Dedifferentiated amniotic fluid mesenchymal stem cell (primary cell): Measurements from ENCODE around the gene IQCH.
A peak's percentile ranks its signal among the peaks of the same experiment; 100 is the strongest.

Source experiments
- DNase-seq: peaks from one replicate; pipeline ENCODE4 v3.0.0-alpha.2; 2016; ENCODE audit errors: extremely low spot score

Gene IQCH

DNA sequence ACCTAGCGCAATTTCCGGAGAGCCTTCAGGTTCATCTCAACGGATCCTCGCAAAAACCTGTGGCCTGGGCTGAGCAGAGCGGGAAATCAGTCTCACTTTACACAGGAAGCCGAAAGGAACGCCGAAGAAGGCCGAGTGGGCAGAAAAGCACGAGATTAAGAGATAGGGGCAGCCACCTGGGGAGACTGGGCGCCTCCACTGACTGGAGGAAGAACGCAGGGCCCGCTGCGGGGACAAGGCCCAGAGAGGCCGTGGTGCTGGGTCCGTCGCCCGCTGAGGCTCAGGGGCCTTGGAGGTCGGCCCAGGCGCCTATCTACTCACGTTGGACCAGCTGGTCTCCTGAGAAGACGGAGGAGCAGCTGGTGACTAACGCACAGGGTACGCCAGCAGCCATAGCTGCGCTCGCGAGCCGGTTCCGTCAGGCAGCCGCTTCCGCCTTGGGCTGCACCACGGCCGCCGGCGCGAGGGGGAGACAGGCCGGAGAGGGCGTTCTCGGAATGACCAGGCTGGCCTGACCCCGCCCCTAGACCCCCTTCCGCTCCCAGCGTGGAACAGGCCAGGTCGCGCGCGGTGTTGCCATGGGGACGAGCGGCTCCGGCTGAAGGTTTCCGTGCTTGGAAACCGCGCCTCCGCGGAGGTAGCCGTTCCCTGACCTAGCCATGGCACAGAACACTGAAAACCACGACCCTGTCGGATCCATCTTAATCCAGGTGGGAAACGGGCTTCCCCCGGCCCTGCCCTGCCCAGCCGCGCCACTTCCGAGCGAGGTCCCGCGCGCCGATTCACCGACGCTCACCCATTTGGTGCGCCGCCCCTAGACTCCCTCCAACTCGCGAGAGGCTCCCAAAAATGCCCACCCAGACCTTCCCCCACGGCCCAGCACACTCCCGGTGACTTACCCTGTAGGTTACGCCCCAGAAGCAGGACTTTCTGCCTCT, at the start of gene IQCH, which contains the start of gene AAGAB:
Gene IQCH (plus strand): TSS at position 549 of the 938 bp plus-strand sequence. CDS start 111 bp downstream, at position 660.
Gene AAGAB (minus strand): TSS at position 424 of the 938 bp plus-strand sequence. CDS start 30 bp downstream, at position 394.
- peak; percentile 93 for DNase-seq

DNA sequence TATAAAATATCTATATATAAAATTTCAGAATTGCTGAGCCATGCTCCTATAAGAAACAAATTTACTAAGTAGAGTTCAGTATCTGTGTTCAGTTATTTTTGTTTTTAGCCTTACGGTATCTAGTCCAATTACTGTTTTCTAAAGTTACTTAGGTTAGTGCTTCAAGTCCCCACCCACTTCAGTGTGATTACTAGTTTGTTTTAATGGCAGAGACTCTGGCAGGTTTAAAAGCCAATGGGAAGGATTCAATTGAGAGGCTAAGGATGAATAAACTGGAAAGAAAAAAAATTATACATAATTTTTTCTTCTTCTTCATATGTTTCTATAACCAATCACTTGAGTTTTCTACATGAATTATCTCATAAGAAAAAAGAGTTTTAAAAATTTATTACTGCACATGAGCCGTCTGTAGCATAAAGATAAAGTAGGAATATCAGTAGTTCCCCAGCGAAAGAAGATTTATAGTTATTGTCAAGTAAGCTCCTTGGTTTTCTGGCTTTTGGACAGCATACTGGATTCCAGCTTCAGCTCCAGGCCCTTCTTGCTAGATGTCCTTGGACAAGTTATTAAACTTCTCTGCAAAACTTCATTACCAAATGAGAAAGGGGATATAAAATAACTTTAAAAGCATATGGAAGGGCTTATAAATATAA, 46.9 kb upstream of the IQCH start:
- no peak for DNase-seq

DNA sequence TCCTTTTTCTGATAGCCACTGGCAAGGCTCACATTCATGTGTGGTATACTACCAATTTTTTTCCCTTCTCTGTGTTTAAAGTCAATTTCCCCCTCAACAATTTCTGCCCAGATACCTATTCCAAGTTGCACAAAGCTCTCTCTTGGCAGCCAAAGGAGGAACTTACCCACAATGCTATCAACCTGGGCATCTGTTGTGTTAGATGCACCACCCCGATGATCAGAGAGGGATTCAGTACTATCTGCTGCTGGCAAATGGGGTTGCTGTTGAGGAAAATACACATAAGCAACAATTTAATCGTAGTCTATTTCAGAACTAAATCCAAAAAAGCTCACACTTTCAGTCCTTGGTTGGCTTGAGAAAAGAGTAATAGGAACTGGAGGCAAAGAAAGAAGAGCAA, 46.2 kb upstream of the IQCH start:
- DNase-seq: no peak

DNA sequence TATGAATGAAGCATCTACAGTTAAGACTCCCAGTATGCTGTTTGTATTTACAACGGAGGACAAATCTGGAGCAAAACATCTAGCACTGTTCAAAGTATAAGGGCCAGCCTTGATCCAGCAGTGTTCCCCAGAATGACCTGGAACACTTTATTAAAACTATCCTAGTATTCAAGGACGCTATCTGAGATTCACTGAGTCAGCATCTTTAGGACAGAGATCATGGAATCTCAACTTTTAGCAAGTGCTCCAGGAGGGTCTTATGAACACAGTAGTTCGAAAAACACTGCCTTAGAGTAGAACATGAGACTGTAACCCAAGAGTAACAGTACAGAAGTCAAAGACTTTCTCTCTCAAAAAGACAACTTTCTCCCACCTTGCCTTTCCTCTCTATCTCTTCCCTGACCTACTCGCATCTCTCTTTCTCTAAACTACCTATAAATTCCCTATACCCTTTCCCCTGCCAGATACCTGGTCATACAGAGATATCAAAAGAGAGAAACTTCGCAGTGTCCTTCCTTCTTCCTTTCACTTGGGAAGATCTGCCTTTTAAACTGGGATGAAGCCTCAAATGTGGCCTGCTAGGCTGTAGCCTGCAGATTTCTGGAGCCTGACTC, 43.9 kb upstream of the IQCH start:
- no peak for DNase-seq

DNA sequence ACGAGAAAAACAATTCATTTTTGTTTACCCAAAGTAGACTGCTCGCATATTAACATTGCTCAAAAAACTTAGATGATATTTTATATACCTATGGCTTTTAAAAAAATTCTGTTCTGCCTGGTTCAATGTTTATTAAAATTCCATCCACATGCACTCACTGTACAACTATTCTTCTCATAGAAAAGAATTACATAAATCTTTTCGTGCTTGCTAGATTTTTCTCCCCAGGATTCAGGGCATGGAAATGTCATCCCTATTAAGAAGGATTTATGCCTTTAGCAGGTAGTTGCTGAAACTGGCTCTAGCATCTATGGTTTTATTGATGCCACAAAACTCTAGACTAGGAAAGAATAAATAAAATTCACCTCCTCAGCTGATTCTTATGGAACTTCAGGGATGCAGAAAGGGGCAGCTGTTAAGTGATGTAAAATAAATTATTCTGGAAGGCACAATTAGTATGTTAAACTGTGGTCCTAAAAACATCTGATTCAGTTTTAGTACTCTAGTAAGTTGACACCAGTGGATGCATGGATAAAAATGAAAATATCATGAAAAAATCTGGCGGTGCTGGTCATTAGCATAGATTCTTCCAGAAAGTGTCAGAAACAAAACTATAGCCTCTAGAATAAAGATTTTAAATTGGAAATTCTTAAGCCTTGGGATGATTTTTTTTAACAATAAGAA, 41.8 kb upstream of the IQCH start:
- DNase-seq: peak; percentile 16

DNA sequence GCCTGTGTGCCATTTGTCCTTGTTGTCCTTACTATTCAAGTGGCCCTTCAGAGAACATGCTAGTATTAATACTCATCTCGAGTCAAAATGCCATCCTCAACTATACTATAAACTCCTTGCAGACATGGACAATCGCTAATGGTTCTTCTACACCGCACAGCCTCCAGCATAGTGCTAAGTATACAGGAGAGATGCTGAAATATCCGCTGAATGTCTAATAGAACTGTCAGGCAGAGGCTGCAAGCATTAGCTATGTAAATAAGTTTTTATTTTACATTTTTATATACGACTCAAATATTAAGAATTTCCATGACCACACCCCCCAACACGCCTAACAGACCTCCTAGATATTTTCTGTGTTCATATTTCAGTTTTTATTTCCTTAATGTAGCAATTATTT, 39.5 kb upstream of the IQCH start:
- no peak for DNase-seq

DNA sequence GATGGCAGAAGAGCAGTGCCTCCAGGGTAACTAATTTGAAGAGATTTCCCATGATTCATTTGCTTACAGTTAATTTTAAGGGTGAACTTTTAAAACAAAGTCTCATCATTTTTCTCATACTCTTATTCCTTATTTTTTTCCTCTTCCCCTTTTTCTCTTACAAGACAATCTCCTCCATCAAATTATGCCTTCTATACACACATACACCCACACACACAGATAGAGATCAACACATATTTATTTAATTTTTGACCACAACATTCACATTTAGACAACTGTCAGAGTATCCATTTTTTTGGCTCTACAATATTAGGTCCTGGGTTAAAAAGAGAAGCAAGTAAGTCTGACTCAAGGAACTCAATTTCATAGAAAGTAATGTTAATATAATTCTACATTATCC, 37.7 kb upstream of the IQCH start:
- no peak for DNase-seq

DNA sequence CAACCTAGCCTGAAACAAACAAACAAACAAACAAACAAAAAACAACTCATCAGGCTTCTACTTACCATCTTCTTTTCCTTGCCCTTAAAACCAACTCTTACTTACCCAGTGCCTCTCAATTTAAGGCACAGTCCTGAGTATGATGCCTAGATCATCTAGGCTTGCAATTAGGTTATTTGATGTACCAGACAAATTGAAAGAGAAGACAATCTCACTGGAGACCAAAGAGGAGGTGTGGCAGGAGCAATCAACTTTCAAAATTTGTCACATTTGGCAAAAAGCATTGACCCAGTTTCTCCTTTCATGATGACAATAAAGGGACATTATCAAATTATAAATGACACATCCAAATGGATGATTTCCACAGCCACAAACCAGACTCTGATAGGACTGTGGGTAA, 36.2 kb upstream of the IQCH start:
- DNase-seq: no peak

DNA sequence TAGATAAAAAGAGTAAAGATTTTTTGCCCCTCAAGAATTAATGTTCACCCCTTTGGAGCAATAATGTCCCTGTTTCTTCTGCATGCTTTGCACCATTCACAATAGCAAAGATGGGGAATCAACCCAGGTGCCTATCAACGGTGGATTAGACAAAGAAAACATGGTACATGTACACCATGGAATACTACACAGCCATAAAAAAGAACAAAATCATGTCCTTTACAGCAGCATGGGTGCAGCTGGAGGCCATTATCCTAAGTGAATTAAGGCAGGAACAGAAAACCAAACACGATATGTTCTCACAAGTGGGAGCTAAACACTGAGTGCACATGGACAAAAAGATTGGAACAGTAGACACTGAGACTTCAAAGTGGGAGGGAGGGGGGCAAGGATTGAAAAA, 35.3 kb upstream of the IQCH start:
- no peak for DNase-seq

DNA sequence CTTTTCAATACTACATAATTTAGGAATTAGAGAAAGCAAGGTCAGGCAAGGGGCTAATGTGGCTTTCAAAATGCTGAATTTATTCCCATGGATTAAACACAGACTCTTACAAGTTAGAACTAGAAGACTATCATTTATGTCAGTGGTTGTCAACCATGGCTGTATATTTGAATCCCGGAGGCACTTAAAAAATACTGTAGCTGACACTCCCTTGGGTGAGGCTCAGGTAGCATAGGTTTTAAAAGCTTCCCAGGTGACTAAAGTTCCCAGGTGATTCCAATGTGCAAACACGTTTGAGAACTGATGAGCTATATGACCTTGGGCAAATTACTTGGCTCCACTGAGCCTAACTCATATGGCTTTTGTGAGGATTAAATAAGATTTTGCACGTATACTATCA, 29.7 kb upstream of the IQCH start:
- DNase-seq: no peak

DNA sequence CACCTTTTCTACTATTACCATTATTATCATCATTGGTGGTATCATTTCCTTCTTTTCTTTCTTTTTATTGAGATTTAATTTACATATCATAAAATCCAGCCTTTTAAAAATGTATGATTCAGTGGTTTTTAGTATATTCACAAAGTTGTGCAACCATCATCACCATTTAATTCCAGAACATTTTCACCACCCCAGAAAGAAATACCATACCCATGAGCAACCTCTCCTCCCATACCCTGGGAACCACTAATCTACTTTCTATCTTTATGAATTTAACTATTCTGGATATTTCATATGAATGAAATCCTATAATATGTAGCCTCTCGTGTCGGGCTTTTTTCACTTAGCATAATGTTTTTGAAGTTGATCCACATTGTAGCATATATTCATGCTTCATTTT, 29.2 kb upstream of the IQCH start:
- peak; percentile 39 for DNase-seq

DNA sequence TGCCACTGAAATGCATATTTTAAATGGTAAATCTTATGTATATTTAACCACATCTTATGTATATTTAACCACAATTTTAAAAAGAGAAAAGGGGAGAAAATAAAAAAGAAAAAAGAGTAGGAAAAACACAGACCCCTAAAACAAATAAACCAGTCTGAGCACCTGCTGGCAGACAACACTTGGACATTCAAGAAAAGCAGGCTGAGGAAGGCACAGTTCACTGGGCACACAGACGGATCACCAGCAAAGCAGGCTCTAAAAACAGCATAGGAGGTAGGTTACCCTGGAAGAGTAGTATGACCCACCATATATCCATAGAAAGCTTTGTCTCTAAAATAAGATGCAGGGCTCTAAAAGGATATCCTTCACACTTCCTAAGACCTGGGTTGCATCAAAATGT, 27.2 kb upstream of the IQCH start:
- DNase-seq: no peak

DNA sequence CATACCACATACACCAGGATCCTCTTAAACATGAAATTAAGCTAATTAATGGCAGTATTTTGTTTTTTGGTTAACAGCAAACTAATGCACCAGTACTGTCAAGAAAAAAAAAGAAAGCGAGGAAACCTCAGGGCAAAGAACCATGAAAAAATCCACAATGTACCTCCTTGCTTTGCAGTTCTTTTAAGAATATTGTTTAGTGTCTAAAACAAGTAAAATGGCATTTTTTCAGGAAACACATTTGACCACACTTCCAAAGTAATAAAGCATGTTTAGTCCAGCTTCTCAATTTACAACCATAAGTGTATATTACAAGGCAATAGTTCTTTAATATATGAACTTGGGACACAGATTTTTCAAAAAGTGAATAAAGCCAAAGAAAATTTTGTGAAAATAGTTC, 26.7 kb upstream of the IQCH start:
- DNase-seq: no peak

DNA sequence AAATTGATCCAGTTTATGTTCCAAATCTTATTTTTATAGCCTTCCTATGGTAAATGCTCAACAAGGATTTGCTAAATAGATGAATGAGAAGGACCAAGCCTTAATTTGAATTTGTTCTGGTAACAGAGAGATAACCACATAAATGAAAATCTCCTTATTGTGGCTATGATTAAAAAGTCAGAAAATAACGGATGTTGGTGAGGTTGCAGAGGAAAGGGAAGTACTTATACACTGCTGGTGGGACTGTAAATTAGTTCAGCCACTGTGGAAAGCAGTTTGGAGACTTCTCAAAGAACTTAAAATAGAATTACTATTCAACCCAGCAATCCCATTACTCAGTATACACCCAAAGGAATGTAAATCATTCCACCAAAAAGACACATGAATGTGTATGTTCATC, 26.3 kb upstream of the IQCH start:
- no peak for DNase-seq

DNA sequence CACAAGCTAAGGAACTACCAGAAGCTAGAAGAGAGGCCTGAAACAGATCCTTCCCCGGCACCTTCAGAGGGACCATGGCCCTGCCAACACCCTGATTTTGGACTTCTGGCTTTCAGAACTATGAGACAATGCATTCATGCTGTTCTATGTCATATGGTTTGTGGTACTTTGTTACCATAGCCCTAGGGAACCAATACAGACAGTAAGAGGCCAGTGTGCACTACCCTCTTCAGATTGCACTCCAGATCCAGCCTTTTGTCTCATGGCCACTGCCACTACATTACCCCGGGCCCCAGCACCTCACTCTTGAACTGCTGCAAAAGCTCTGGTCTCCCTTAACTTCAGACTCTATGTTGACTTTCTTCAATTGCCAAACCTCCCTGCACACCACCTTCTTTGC, 24.1 kb upstream of the IQCH start:
- no peak for DNase-seq

DNA sequence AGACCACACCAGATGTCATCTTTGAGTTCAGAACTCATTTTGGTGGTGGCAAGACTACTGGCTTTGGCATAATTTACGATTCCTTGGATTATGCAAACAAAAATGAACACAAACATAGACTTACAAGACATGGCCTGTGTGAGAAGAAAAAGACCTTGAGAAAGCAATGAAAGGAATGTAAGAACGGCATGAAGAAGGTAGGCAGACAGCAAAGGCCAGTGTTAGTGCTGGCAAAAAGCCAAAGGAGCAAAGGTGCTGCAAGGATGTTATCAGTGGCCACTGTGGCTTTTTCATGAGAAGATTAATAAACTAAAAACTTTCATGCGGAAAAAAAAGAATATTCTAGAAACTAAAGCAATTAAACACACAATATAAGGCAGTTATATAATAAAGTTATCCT, 22.0 kb upstream of the IQCH start:
- no peak for DNase-seq

DNA sequence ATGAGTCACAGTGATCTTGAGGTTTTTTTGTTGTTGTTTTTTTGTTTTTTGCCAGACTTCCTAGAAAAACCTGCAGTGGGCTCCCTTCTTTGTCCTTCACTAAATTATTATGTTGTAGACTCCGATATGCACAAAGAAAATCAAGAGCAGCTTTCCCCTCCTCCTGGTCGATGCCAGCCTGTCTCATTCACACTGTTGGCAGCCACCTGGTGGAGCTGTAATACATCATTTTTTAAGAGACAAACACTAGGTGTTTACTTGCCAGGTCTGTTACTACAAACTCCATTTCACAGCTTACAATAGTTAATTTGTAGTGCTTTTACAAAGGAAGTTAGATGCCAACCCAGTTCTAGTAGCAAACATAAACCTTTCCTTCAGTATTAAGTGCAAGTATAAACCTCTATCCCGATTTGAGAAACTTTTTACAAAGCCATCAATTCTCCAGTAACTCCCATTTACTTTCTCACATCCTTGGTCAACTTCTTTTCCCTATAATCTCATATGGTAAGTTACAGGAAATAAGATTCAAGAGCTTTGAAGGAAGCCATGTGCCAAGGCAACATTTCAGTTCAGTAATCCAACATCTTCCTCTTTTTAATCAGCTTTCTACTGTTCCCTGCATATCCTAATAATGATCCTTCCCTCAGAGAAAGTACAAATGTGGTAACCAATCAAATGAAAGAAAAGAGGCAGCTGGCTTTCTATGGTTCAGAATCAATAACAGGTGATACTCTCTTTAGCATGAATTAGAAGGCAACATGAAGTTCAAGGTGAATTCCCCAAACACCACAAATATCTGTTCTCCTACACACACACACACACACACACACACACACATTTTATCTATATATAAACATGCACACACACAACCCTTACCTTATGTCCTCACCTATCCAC, 14.1 kb upstream of the IQCH start:
- DNase-seq: no peak

DNA sequence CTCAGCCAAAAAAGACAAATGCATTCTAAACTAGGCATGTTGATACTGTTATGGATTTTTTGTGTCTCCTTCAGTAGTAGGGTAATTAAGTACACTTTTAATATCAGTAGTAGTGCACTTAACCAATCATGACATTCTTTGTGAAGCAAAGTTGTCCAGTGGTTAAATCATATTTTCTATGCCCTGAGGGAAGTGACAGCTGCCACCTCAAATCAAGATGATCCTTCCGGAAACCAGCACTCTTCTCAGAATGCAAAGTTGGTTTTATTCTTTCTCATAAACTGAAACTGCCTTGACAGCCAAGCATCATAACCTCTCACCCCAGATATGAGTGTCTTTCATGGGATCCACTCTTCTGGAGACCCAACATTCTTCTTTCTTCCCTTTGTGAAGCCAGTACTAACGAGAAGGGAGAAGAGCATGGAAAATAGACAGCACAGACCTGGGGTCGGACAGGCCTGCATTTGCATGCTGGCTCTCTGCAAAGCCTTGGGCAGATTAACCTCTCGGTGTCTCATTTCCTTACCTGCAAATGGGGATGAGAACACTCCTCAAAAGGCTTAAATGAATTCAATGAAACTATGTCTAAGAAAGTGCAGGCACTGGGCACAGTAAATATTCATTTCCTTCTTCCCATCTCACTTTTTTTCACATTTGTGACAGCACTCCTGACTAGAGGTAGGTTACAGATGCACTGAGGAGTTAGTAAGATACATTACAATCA, 13.3 kb upstream of the IQCH start:
- no peak for DNase-seq

DNA sequence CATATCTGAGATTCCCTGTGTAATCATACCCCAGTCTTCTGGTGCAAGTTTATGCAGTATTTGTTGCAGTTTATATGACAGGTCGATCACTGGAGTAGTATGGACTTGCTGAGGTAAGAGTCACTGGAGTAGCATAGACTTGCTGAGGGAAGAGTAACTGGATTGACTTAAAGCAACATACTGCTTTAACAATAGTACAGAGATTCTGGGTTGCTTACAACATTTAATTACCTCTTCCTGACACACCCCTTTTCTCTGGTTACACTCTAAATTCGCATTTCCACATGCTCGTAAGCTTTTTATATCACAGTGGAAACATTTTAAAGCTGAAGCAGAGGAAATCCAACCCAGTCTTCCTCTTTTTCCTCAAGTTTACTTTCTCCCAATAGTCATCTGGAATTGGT, 11.9 kb upstream of the IQCH start:
- DNase-seq: peak; percentile 26

DNA sequence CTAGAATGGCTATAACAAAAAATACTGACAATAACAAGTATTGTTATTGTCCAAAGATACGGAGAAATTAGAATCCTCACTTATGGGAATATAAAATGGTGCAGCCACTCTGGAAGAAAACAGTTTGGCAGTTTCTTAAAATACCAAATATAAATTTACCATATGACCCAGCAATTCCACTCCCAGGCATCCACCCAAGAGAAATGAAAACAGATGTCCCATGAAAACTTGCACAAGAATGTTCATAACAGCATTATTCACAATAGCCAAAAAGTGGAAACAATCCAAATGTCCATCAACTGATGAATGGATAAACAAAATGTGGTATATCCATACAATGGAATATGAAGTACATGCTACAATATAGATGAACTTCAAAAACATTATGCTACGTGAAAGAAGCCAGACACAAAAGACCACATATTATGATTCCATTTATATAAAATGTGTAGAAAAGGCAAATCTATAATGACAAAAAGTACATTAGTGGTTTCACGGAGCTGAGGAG, 9.6 kb upstream of the IQCH start:
- peak; percentile 42 for DNase-seq
